ENCODE results near the gene TBK1. TPM values are rescaled to one million over a fixed set of nuclear protein-coding genes. Genes with fewer than 3 reads are reported as not detected.
A peak's percentile ranks its signal among the peaks of the same experiment; 100 is the strongest.

Gene TBK1
- polyA plus RNA-seq, 1 donor from 2014 or later = 19.7 TPM

- no peaks in the 10 kb centered on the region for H4K20me1 ChIP-seq (ENCODE audit: insufficient read depth)
- peaks cover 33% of the 10 kb centered on the region for H3K79me2 ChIP-seq (replicated peaks; ENCODE audit: insufficient read depth, low read length)
- H3K27ac ChIP-seq (ENCODE audit: low read length) = peak overlapping the region; percentile 35
- H3K9me3 ChIP-seq (ENCODE audit: low read length) = no peaks in the 10 kb centered on the region
- H3K36me3 ChIP-seq (ENCODE audit: insufficient read depth, low read length) = no peaks in the 10 kb centered on the region
- H3K4me2 ChIP-seq (ENCODE audit: low read length) = peak overlapping the region; percentile 84
- H3F3A ChIP-seq (ENCODE audit: insufficient read depth, low read length, poor library complexity, severe bottlenecking) = no peaks in the 10 kb centered on the region
- peak overlapping the region; percentile 95 for H3K4me3 ChIP-seq (ENCODE audit: low read length)
- peak overlapping the region; percentile 80 for H2AFZ ChIP-seq (ENCODE audit: low read depth, low read length)
- no peaks in the 10 kb centered on the region for H3K27me3 ChIP-seq (ENCODE audit: insufficient read depth, low read depth, low read length)
- peak overlapping the region; percentile 73 for H3K9ac ChIP-seq (ENCODE audit: low read length)
- TF ChIP-seq EZH2 (IDR thresholded peaks at IDR 0.05; ENCODE audit: borderline replicate concordance, insufficient read depth, low read length, poor library complexity, severe bottlenecking) (no peak), MXI1 (conservative IDR thresholded peaks at IDR 0.05; ENCODE audit: poor library complexity, severe bottlenecking) (no peak), CTCF (IDR thresholded peaks at IDR 0.05; ENCODE audit: poor library complexity, severe bottlenecking) (no peak), RAD21 (conservative IDR thresholded peaks at IDR 0.05) (no peak), POLR2AphosphoS5 (IDR thresholded peaks at IDR 0.05) (no peak), SMC3 (conservative IDR thresholded peaks at IDR 0.05; ENCODE audit: poor library complexity) (no peak), TAF1 (IDR thresholded peaks at IDR 0.05; ENCODE audit: low read depth) (no peak), REST (IDR thresholded peaks at IDR 0.05; ENCODE audit: borderline replicate concordance) (no peak), EP300 (conservative IDR thresholded peaks at IDR 0.05; ENCODE audit: poor library complexity, severe bottlenecking) (no peak)
- H3K9me2 ChIP-seq (ENCODE audit: insufficient read depth, low read length) = no peaks in the 10 kb centered on the region
Observed at GRCh38 chr12:64452559-64453329, 824 bp downstream of the TBK1 start.

- H4K20me1 ChIP-seq (ENCODE audit: insufficient read depth) = no peaks in the 10 kb centered on the region
- no peaks in the 10 kb centered on the region for H3F3A ChIP-seq (ENCODE audit: insufficient read depth, low read length, poor library complexity, severe bottlenecking)
- H3K79me2 ChIP-seq (replicated peaks; ENCODE audit: insufficient read depth, low read length) = peaks cover 33% of the 10 kb centered on the region
- H3K27ac ChIP-seq (ENCODE audit: low read length) = no peak overlapping the region
- H3K4me2 ChIP-seq (ENCODE audit: low read length) = no peak overlapping the region
- H2AFZ ChIP-seq (ENCODE audit: low read depth, low read length) = no peak overlapping the region
- TF ChIP-seq EZH2 (IDR thresholded peaks at IDR 0.05; ENCODE audit: borderline replicate concordance, insufficient read depth, low read length, poor library complexity, severe bottlenecking) (no peak), SMC3 (conservative IDR thresholded peaks at IDR 0.05; ENCODE audit: poor library complexity) (no peak), REST (IDR thresholded peaks at IDR 0.05; ENCODE audit: borderline replicate concordance) (no peak), EP300 (conservative IDR thresholded peaks at IDR 0.05; ENCODE audit: poor library complexity, severe bottlenecking) (no peak), MXI1 (conservative IDR thresholded peaks at IDR 0.05; ENCODE audit: poor library complexity, severe bottlenecking) (no peak), CTCF (IDR thresholded peaks at IDR 0.05; ENCODE audit: poor library complexity, severe bottlenecking) (no peak), POLR2AphosphoS5 (IDR thresholded peaks at IDR 0.05) (no peak), TAF1 (IDR thresholded peaks at IDR 0.05; ENCODE audit: low read depth) (no peak), RAD21 (conservative IDR thresholded peaks at IDR 0.05) (no peak)
- no peaks in the 10 kb centered on the region for H3K36me3 ChIP-seq (ENCODE audit: insufficient read depth, low read length)
- H3K9ac ChIP-seq (ENCODE audit: low read length) = no peak overlapping the region
- no peaks in the 10 kb centered on the region for H3K27me3 ChIP-seq (ENCODE audit: insufficient read depth, low read depth, low read length)
- no peaks in the 10 kb centered on the region for H3K9me2 ChIP-seq (ENCODE audit: insufficient read depth, low read length)
- no peaks in the 10 kb centered on the region for H3K9me3 ChIP-seq (ENCODE audit: low read length)
- H3K4me3 ChIP-seq (ENCODE audit: low read length) = no peak overlapping the region
Observed at GRCh38 chr12:64455506-64455905, 3.6 kb downstream of the TBK1 start.
